Limb (tissue), 2 donors: ENCODE measurements around the gene PLD1.
"Not testable (repeated sequence)": the region's sequence is repeated elsewhere in the genome, so short reads cannot be mapped to it uniquely, and the experiment has no call there.

Experiments
- DNase-seq, 2 donors: peaks; one replicate each; pipeline ENCODE4 v3.0.0-alpha.2; 2016; ENCODE audit errors: extremely low spot score in 2 of 2

PLD1 gene, protein sequence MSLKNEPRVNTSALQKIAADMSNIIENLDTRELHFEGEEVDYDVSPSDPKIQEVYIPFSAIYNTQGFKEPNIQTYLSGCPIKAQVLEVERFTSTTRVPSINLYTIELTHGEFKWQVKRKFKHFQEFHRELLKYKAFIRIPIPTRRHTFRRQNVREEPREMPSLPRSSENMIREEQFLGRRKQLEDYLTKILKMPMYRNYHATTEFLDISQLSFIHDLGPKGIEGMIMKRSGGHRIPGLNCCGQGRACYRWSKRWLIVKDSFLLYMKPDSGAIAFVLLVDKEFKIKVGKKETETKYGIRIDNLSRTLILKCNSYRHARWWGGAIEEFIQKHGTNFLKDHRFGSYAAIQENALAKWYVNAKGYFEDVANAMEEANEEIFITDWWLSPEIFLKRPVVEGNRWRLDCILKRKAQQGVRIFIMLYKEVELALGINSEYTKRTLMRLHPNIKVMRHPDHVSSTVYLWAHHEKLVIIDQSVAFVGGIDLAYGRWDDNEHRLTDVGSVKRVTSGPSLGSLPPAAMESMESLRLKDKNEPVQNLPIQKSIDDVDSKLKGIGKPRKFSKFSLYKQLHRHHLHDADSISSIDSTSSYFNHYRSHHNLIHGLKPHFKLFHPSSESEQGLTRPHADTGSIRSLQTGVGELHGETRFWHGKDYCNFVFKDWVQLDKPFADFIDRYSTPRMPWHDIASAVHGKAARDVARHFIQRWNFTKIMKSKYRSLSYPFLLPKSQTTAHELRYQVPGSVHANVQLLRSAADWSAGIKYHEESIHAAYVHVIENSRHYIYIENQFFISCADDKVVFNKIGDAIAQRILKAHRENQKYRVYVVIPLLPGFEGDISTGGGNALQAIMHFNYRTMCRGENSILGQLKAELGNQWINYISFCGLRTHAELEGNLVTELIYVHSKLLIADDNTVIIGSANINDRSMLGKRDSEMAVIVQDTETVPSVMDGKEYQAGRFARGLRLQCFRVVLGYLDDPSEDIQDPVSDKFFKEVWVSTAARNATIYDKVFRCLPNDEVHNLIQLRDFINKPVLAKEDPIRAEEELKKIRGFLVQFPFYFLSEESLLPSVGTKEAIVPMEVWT

DNA sequence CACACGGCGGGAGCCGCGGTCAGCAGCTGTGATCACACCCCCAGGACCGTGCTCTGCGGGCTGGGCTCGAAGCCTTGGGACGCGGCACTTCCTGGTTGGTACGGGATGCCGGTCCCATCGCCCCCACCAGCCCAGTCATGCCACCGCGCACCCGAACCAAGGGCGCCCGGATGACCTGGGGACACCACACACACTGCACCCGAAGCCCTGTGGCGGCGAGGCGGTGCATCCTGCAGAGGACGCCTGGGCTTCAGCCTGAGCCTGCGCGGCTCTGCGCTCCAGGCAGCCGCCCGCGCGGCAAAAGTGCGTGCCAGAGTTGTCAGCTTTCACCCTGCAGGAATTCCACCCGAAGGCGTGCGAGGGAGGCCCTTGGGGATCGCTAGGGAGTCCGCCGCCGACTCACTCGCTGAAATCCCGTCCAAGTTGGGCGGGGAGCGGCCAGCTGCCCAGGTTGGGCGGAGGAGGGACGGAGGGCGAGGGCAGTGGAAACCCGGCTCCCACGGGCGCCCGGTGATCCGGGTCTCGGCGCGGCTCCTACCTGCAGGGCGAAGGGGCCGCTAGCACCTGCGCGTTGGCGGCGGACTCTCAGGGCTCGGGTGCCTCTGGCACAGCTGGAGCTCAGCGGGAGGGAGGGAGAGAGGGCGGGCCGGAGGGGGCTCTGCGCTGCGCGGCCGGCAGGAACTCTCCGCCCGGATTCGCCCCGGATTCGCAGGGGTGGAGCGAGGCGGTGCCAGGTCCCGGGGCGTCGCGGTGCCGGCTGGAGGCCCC, at the start of gene PLD1:
Gene PLD1 (minus strand): TSS at position 623 of the 768 bp plus-strand sequence. CDS start 72,432 bp downstream, outside the sequence.
- peak; percentile 74 to 81 for DNase-seq

DNA sequence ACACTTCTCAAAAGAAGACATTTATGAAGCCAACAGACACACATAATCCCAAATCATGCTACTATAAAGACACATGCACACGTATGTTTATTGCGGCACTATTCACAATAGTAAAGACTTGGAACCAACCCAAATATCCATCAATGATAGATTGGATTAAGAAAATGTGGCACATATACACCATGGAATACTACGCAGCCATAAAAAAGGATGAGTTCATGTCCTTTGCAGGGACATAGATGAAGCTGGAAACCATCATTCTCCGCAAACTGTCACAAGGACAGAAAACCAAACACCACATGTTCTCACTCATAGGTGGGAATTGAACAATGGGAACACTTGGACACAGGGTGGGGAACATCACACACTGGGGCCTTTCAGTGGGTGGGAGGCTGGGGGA, 48.5 kb upstream of the PLD1 start:
- DNase-seq, result not testable (repeated sequence)

DNA sequence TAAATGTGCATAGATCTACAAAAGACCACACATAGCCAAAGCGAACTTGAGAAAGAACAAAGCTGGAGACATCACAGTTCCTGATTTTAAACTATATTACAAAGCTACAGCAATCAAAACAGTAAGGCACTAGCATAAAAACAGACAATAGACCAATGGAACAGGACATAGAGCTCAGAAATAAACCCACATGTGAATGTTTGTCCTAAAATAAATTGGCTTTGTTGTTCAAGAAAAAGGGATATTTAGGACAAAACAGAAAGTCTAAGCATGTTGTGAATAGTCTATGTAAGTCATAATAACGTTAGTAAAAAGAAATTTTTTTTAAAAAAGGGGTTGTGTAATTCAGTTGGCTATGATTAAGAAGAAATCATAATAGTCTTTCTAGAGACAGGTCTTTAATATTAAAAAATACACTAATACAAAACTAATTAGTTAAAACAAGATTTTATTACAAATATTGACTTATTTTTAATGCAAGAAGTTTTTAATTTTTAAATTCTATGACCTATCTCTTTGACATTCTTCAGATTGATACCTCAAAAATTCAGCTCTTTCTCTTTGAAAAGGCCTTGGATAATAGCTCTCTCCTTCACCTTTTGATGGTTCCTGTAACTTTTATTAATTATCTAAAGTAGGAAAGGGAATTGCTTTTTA, 44.5 kb upstream of the PLD1 start:
- DNase-seq, result no peak

DNA sequence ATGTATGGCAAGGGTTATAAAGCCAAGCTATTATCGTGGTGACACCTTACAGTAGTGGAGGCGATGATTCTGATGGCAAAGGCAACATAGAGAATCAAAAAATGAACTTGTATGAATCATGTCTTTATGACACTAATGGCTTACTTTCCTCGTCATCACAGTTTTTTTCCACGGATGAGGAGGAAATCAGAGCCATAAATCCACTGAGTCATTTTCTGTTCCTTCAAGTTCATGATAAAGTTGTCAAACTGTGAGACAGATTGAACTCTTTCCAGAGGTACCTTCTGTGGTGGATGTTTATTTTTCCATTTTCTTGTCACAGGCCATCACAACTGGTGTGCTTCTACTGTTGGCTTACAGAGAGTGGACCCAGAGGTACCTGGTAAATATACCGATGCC, 41.4 kb upstream of the PLD1 start:
- DNase-seq, result no peak

DNA sequence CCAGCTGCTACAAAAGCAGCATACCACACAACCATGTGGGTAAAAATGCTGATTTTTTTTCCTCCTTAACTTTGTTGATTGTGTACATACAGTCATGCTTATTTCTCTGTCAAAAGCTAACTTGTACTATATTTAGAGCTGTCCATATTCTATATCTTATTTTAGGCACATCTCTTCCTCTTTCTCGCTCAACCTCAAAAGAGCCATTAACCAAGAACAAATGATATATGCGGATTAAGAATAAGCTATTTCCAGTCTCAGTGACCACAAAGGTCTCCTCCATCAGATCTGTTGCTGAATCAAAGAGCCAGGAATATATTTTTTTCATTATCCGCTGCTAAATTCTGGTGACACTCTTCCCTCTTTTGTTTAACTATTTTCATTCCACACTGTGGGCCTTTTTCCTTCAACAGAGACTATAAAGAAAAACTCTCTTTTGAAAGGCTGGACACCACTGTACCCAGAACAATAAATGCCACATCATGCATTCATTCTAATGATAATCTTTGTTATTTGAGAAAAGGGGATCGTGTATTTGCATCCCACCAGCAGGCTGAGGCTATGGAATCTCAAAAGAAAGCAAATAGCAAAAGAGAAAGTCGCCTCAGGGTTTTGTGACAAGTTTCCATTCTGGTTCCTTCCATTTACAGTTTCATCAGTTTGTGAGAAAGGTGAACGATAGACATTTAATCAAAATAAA, 40.8 kb upstream of the PLD1 start:
- DNase-seq, result no peak

DNA sequence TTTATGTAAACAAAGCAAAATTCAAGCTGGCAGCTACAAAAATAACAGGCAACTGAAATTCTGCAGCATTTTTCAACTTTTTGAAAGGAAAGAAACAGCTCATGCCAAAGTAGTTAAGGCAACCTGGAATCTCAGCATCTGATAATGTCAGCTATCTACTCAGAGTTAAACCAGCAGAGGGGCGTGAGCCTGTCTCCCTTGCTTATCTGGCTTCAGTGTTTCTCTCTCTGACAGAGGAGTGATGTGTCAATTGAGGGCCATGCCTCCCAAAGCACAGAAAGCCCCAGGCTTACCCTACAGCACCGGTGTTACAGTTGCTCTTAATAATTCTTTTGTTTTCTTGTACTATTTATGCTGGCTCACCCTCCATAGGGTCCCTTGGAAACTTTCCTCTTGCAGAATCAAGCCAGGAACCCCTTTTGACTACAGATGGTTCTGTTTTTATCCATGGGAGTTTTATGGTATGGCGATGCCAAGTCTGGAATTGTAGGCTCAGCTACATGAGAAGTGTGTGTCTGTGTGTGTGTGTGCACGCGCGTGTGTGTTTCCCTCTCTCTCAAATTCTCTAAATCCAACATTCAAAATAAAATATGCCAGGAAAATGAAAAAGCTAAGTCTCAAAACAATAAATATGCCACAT, 40.2 kb upstream of the PLD1 start:
- DNase-seq, result no peak

DNA sequence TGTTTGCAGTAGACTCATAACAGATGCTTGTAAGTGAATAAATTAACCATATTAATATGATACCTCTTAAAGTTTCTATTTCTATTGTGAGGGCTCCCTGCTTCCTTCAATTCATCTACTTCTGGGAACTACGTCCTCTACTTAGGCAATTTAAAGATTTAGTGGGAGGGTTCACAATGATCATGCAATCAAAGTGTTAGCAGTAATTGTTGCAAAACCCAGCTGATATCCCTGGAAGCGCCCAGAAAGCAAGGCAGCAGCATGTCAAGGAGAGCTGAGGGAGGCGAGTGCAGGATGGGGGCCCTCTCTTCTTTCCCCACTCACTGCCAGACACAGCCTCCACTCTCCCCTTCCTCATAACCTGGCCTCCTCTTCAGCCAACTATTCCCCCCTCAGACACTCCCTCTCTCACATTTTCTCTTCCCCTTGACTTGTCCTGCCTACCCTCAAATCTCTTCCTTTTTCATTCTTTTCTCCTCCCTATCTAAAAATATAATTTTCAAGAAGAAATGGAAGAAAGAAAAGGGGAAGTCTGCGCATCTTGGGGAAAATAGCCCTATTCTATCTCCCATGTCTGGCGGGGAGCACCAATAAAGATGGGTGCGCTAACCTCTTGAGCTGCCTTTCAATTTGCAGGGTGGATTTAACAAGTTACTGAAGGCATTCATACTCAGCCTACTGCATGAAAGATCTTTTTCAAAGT, 39.5 kb upstream of the PLD1 start:
- no peak for DNase-seq

DNA sequence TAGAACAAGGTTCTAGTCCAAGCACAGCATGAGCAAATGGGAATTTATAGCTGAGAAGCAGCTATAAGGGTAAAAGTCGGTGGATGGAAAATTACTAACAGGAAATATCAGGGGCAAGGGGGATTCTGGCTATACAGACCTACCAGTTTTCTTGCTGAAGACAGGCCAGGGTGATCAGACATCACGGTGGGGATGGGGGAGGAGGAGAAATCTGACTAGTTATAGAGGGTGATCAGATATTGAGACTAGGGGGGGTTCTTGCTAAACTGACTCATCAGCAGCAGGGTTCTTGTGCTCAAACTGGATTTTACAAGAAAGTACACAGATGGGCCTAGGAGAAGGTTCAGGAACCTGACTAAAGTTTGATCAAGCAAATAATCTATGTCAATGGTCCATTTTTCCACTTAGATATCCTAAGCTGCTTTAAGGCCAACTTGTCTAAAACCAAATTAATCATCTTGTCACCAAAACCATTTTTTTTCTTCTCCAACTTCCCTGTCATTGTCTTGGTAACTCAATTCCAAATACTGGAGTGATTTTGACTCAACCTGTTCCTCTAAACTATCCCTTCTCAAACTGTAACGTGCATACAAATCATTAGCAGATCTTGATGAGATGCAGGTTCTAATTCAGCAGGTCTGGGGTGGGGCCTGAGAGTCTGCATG, 37.4 kb upstream of the PLD1 start:
- no peak for DNase-seq

DNA sequence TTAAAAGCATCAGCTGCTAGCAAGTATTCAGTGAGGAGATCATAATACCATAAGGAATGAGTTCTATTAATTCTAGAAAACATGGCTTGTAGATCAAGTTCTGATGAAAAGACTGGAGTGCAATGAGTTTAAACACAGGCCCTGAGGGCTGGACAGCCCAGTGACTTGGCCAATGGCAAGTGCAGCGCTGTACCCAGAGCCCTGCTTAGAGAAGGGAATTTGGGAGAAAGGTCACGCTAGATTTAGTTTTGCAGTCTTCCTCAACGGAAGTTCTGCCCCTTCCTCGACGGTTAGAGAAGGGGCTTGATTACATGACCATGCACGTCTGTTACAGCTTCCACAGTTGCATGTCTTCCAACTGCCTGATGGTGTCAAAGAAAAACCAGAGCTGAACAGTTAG, 36.9 kb upstream of the PLD1 start:
- no peak for DNase-seq

DNA sequence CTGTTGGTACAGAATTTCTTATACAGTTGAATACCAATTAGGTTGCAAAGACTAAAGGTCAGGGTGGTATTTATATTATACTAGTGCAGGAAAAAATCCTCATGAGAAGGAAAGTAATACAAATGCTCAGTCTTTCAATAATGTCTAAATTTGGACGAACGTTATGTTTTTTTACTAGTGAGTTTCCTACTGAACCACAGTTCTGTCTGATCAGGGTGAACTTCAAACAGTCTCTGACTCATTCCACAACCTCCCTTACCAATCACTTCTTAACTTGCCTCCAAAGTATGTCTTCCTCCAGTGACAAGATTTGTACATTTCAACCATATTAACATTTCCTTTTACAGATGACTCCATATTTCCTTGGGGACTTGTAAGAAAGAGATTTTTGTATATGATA, 36.3 kb upstream of the PLD1 start:
- no peak for DNase-seq

DNA sequence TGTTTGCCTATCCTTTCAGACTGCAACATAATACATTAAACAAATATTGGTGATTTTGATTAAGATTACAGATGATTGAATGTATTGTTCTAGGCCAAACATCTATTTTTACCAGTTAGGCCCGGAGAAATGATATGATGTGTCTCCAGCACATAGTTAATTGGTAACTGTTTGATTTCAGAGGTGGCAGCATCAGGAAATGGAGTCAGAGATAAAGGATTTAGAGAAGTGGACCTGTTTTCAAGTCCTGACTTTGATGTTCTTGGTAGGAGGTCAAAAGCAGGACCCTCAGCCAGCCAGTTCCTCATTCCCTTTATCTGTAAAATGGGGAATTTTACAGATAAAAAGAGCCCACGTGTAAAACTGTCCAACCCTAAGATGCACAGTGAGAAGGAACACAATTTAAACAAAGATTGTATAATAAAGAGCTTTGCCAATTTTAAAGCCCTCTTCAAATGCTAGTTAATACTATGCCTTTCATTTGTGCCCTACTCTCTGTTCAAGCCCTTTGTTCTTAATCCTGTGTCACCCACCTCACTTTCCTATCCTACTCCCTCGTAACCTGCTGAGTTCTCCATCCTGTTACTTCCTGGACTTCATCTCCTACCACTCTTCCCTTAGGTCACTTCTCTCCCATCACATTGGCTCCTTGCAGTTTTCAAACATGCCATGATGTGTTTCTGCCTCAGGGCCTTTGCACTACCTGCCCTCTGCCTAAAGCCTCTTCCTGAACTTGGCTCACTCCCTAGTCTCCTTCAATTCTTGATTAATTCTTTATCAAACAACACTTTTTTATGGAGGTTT, 35.4 kb upstream of the PLD1 start:
- no peak for DNase-seq

DNA sequence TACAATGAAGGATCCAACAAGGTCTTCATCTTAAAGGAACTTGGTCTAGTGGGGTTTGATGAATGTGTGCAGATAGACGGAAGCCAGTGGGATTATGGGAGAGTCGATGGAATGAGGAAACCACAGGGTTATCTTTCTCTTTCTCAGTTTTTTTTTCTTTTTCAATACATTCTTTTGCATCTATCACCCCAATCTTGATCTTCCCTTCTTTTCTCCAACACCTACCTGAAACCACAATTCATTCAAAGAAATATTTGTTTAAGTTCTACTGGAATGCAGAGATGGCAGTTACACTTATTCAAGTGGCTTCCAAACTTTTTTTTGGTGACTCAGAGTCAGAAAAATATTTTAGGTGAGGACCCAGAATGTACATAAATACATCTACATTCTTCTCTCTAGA, 34.6 kb upstream of the PLD1 start:
- no peak for DNase-seq

DNA sequence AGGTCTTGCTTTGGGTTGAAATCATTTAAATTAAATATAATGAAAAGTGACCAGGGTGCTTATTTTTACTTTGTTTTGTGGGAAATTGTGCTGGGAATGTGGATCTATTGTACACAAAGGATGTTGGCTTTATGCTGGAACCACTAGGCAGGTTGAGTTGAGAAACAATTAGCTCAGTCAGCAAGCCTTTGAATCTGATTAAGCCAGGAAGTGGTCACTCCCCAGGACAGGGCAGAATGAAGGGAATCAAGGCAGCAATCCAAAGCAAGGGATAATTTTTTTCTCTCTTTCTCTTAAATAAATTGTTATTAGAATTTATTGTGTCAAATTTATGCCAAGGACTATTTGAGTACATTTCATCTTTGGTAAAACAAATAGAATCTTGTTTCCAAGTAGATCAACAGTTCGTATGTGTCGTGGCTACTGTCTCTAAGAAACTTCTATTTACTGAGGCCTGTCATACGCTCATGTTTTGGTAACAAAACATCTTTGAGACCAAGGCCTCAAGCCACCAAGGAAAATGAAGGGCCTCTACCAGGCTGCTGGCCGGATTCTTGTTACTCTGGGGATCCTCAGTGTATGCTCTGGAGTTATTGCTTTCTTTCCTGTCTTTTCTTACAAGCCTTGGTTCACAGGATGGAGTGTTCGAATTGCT, 32.7 kb upstream of the PLD1 start, which contains the start of gene TMEM212:
Gene TMEM212 (plus strand): TSS at position 486 of the 655 bp plus-strand sequence. CDS start 35 bp downstream, at position 521.
- no peak for DNase-seq

DNA sequence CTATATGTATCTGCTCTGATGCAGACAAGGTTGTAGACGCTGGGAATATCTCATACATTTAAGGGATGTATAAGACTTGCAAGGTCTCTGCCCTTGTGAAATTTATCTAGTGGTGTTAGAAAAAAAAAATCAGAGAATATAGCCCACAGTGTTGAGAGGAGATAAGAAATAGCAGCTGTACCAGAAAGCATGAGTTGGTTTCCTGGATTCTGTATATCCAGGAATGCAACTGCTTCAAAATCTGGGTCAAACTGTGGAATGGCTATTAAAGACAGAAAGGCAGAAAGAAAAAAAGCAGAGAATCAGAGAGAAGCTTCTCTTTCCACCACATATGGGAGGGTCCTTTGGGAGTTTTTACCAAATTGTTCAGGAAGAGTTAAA, 31.3 kb upstream of the PLD1 start:
- DNase-seq, result no peak

DNA sequence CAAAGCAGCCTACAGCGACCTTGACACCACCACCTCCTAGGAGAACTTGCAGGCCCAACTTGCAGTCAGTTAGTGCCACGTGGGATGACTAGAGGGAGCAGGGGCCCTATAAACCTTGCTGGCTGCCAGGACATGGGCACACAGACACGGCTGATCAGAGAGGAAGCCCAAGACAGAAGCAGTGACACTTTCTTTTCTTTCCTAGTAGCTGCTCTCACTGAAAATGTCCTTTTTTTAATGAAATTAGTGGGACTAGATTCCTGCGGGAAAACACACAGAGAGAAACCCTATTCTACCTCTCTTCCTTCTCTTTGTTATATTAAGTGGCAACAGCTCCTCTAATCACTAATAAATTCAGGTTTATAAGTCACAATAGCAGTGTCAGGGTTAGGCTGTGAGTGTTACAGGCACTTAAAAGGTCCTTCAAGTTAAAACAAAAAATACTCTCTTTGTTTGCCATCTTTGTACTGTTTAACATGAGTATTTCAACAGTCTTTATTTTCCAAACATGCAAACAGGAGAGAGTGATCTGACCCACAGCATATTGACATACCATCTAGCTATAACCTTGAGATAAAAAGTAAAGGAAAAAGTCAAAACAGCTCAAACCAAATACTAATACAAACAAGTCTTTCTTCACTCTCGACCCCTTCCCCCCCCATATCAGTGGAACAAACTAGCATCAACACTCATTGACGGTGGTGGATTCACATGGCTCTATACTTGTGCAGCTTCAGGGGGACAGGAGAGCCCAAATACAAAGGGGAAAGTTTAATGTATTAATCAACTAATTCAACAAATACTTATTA, 30.7 kb upstream of the PLD1 start:
- DNase-seq, result no peak

DNA sequence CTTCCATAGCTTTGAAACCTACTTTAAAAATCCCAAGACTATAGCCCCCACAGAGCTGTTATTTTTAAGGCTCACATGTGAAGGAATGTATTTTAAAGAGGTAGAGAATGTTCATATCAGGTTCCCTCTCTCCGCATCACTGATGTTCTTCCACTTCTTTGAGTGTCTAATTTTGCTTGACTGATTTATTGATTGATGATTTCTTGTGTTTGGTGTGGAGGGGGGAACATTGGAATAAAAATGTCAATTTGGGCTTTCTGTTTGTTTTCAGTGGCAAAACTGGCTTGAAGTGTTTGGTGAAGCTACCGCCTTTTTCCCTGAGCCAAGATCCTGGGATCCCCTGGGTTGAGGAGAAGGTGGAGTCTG, 30.1 kb upstream of the PLD1 start:
- DNase-seq, result no peak
